Stimulated activated CD8-positive, alpha-beta memory T cell treated with anti-CD3 and anti-CD28 coated beads, Interleukin-4, amount 100 ng/mL, for 24 hours (primary cell): Measurements from ENCODE around the gene CCDC85C.
A peak's percentile ranks its signal among the peaks of the same experiment; 100 is the strongest.

ENCODE experiments used
- DNase-seq: peaks from one replicate; pipeline ENCODE4 v3.0.0-alpha.2; 2020; ENCODE audit warnings: low read depth

CCDC85C gene

DNA sequence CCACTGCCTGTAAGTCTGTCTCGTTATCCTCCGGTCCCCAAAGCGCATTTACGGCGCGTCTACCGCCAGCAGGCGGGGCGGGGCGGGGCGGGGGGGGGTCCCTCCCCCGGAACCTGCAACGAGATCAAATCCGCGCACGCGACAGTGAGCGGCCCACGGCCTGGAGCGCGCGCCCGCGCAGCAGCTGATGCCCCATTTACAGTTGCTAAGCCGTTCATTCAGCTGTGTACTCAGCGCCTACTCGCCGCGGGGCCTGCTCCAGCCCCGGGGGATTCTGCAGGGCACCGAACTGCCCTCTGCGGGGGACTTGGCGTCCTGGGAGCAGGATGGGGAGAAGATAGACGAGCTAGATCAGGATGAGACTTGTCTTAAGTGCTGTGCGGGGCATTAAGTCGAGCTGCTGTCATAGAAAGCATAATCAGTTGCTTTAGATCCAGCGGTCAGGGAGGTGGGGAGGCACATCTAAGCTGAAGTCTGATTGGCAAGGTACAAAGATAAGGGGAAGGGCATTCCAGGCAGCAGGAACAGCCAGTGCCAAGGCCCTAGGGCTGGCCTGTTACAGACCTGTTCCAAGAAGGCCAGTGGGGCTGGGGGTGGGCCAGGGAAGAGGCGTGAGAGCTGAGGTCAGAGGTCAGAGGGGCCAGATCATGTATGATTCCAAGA is 1.4 kb upstream of the CCDC85C start:
- DNase-seq = peak; percentile 66

DNA sequence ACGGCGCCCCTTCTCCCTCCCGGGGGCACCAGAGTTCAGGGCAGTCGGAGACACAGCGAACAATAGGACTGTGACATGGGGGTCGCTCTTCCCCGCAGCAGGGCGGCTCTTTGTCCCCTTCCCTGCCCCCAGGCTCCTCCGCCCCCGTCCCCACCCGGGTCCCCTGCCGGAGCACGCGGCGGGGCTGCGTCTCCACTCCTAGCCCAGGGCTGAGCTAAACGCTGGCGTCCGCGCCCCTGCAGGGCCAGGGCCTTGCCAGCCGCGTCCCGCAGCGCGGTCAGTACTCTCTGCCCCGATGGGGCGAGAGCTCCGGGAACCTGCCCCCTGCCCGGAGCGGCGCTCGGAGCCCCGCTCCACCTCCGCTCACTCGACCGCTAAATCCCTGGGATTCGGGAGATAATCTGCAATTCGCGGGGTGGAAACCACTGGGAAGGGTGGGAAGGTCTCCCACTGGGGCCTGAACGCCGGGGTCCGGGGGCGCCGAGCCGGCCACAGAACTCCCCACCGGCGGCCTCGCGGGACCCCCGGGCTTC is 825 bp upstream of the CCDC85C start:
- DNase-seq = no peak

DNA sequence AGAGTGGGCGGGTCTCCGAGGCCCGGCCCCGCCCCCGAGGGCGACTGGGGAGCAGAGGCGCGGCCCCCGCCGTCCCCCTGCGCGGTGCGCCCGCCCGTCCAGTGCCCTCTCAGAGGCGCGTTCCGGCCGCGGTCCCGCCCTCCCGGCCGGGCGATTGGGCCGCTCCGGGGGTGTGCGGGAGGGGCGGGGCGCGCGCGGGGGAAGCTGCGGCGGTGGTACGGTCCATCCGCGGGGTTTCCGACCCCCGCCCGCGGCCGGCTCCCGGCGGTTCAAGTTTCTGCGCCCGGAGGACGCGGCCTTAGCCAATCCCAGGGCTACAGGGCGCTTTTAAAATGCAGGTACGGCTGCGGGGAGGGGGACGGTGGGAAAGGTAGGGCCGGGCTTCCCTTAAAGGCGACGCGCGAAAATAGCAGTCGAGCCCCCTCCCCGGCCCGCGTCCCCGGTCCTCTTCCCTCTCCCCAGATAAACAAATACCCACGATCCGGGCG is 315 bp upstream of the CCDC85C start:
- peak; percentile 88 for DNase-seq

DNA sequence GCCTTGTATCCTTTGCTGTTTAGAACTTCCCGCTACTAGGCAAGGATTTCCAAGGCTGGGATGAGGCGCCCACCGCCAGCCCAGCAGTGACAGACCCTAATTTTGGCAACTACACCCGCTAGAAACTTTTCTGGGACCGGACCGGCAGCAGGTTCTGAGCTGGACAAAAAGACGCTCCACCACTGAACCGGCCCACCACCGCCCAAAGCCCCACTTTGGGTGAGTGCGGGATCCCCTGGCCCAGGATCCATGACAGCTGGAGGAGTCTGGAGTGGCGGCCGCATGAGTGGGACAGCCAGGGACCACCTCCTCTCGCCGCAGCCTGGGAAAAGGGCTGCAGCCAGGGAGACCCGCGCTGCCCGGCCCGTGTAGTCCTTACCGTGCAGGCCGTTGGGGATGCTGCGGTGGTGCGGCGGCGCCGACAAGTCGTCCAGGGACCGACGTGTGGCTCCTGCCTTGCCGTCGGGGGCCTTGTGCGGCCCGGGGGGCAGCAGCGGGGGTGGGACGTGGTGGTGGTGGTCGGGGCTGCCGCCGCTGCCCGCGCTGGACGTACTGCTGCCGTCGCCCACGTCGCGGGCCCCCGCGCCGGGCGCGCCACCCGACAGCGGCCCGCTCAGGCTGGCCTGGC is 1.1 kb downstream of the CCDC85C start:
- no peak for DNase-seq

DNA sequence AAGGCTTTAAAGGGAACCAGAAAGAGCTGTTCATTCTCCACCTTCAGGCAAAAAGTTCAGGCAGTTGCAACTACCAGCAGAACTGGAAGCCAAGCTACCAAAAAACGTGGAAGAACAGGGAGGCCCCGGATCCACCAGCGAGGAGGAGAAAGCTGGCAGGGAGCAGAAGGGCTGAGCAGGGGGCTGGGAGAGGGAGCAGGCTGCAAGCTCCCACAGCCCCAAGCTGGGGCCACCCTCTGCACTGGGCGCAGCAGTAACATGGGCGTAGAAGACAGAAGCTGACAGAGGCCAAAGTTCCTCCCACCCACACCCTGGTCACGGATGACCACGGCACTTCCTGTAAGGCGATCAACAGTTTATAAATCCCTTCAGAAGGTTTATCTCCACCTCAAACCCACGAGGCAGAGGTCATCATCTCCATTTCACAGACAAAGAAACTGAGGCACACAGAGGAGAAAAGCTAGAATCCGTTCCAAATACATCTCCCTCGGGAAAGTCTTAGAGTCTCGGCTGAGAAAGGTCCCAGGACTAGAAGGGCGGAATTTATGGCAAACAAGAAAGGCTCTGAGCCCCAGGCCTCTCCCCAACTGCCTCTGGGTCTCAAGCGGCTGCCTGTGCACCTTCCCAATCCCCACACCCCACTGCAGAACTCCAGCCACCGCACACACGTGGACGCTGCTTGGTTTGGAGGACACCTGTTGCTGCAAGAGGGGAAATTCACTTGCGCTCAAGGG is 1.8 kb downstream of the CCDC85C start:
- no peak for DNase-seq

DNA sequence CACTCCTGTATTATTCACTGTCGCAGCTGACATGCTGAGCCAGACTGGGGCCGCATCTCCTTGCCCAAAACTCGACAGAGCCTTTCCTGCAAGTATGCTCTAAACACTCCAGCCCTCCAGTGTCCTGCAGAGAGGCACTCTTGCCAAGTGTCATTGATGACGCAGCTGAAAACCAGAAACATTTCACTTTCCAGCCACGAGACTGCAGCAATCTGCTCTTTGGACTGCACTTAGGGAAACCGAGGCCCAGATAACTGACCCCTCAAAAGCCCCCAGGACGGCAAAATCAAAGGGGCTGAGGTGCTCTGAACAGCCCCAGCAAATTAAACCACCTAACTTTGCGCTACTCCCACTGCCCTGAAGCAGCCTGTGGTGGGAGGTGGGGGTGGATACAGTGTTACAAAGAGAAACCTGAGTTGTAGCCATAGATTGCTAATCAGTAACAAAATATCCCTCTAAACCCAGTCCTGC is 2.6 kb downstream of the CCDC85C start:
- DNase-seq = no peak

DNA sequence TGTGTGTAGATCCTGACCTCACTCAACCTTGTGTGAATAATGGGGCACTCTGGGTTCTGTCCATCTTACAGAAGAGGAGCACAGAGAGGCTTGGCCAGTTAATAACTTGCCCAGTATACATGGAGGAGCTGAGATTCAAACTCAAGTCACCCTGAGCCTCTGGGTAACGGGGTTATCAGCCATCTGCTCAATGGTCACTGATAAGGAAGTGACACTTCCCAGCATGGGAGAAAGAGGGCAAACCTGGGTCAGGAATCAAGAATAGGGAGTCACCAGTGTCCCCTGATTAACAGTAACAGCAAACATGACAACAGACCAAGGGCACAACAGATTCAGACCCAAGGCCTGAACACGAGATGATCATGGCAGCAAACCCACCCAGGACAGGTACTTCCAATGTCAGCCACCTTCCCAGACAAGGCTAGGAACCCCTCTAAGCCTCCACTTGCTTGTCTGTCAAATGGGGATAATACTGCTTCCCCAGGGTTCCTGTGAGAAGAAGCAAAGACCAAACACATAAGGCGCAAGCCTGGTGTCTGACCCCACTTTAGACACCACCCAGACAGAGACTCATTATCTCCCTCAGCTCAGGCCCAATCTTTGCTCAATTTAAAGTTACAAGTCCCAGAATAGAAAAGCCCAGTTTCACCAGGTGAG is 3.6 kb downstream of the CCDC85C start:
- no peak for DNase-seq

DNA sequence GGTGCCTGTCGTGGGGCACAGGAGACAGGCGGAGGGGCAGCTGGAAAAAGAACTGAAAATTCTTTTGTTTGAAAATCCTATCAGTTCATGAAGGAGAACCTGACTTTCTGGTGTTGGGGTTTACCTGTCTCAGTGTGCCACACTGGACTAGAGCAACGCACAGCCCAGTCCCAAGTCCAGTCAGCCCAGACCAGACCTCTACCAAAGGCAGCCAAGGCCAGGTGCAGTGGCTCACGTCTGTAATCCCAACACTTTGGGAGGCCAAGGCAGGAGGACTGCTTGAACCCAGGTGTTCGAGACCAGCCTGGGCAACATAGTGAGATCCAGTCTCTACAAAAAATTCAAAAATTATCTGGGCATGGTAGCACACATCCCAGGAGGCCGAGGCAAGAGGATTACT is 4.6 kb downstream of the CCDC85C start:
- no peak for DNase-seq

DNA sequence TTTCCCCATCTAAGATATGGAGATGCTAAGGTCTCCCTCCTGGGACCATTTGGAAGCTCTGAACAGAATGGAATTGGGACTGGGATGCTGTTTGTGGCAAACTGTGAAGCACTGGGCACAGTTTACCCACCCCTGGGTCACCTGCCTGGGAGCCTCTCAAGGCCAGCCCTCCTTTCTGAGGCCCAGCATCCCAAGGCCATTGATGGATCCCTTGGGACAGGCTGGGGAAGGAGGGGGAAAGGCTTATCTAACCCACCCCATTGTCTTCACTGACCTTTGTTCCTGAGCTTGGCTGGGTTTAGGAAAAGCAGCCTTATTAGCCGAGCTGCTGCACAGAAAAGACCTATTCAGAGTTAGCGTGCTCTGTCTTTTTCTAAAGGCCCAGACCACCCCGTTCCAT is 5.2 kb downstream of the CCDC85C start:
- no peak for DNase-seq

DNA sequence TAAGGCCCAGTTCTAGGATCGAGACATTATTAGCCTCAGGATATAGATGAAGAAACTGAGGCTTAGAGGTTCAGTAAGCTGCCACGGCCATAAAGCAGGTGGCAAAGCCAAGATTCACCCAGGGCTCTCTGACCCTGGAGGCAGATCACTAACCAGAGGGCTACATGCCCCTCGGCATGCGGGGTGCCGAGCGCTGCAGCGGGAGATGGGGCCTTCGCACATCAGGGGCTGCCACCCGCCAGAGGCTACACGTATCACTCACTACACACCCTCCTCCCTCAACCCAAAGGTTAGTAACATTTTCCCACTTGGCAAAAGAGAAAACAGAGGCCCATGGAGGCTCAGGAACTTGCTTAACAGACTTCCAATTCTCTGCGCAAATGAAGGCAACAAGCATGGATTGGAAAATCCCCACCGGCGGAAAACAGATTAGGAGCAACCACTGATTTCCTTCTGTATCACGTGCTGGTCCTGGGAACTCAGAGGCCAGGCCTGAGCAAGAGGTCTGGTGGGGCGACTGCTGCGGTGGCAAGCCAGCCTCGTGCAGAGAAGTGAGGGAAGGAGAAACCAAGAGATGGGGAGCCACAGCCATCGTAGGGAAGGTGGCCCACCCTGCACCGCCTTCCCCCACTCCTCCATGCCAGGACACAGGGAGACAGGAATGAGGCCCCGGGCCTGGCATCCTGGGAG is 6.0 kb downstream of the CCDC85C start:
- DNase-seq = no peak

DNA sequence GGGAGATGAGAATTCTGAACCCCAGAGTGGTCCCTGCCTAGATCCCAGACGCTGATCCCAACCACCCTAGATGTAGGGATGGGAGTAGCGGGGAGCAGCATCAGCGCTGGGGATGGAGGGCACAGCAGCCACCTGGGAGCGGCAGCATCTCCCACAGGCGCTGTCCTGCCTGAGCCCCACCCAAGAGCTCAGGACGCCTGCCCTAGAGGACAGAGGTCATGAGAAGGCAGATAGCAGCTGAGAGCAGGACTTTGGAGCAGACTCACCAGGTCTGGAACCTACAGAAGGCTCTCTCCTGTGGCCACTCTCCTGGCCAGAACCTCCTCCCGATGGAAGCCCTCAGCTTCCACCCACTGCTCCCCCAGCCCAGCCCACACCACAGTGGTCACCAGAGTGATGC is 7.2 kb downstream of the CCDC85C start:
- no peak for DNase-seq

DNA sequence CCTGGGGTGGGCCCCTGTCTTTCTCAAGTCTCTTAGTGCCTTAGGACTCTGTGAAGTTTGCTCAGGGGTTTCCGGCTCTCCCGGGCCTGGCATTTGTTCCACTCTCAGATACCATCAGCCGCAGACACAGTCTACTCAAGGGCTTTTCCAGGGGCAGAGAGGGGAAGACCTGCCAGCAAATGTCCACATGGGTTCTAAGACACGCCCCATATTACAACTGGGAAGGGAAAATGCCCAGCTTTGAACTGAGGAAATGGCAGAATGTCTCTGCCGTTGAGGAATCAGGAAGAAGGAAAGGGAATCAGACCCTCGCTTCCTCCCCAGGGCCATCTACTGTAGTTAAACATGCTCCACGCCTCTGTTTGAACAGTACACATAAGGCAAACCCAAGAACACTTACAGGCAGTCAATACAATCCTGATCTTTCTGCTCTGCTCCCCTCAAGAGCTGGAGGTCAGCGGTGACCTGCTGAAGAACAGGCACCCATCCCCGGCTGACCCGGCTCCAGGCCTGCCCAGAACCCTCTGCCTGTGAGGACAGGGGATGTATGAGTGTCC is 7.9 kb downstream of the CCDC85C start:
- no peak for DNase-seq

DNA sequence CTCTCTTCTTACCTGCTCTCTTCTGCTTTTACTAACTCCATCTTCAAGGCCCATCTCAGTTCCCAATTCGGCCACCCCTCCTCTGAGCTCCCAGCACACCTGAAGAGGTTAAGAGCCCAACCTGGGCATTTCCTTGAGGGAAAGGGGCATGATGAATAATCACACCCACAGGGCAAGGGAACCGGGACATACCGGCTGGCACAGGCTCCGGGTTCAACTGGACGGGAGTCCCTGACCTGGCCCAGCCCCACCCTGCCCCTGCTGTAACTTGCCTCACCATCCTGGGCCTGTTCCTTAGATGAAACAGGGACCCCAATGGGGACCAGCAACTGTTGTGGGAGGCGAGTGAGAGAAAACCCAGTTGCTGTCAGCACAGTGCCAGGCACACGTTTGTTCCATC is 8.5 kb downstream of the CCDC85C start:
- no peak for DNase-seq

DNA sequence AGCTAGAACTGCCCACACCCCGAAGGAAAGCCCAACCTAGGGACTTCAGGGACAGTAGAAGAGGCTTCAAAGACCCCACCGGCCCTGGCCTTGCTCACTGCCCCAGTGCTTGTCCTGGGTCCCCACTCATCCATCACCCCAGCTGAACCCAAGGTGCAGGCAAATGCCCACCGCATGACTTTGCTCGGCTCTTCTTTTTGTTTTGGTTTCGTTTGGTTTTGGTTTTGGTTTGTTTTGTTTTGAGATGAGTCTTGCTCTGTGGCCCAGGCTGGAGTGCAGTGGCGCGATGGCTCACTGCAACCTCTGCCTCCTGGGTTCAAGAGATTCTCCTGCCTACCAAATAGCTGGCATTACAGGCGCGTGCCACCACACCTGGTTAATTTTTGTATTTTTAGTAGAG is 9.0 kb downstream of the CCDC85C start:
- DNase-seq = no peak

DNA sequence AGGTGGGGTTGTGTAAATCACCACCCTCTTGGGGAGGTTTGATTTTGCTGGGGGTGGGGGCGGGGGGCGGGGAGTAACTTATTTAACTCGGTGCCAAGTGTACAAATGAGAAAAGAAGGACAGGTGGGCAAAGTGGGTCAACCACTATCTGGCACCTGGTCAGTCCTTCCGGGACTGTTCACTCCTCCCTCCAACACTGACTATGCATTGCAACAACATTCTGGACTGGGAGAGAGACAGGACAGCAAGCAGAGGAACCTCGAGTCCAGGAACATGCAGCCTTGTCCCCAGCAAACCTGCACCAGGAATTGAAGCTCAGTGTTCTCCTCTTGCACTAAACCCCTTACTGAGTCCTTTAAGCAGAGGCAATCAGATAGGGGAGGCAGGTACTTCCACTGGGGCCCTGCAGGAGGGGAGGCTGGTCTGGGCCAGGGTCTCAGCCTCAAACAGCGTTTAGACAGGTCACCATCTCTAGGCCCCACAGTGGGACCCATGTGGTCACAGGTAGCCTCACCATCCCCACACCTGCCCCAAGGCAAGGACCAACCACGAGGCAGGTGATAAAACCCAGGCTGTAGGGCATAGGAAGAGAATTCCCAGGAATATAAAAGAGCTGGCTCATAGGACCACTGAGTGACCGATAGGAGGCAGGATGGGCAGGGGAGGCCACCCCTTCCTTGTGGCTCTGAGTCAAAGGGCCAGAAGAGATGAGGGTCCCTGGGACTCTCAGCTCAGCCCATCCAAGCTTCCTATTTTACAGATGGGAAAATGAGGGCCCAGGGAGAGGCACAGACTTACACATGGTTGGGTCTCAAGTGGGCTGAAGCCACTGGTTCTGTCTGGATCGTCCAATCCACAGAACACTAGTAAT is 9.8 kb downstream of the CCDC85C start:
- no peak for DNase-seq

DNA sequence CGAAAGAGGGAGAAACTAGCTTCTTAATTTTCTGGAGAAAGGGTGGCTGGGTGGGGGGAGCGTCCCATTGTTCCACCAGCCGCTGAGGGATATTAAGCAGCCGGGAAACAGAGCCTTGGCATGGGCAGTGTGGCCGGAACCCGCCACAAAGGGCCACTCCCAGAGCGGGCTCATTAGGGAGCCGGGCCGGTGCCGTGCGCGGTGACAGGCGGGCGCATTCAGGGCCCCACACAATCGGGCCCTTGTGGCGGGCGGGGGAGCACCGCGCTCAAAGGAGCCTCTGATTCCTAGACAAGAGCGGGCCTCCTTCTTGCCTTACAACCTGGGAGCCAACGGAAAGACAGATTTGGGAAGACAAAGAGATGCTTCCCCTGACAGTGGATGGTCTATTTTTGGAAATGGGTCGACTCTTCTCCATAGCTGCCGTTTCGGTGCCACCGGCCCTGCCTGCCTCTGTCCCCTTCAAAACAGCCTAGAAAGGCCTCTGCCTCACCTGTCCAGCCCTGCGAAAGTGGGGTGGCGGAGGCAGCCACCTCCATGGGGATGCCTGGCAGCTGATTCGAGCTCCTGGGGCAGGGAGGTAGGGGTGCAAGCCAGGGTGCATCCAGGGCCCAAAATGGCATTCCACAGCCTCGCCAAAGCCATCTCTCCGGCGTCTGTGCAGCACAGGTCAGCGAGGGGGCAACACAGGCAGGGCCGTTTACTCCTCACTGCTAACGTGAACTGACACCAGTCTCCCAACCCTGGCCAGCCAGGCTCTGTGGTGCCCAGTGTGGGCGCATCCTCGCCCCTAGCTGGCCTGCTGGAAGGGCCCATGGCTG is 10.9 kb downstream of the CCDC85C start:
- no peak for DNase-seq

DNA sequence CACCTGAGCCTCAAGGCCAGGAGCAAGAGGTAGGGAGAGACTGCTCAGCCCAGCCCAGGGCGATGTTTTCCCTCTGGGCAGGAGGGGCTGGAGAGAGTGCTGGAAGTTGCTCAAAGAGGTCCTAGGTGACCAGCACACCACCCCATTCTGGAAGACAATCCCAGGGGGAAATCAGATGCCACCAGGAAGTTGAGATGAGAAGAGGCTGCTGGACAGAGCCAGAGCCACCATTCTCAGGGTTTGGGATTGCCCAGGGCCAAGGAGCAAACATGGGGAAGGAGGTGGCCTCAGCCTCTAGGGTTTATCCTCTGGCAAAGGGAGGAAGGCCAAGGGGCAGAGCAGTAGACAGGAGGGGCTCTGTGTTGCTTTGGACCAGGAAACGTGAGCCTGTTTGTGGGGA is 11.6 kb downstream of the CCDC85C start:
- no peak for DNase-seq

DNA sequence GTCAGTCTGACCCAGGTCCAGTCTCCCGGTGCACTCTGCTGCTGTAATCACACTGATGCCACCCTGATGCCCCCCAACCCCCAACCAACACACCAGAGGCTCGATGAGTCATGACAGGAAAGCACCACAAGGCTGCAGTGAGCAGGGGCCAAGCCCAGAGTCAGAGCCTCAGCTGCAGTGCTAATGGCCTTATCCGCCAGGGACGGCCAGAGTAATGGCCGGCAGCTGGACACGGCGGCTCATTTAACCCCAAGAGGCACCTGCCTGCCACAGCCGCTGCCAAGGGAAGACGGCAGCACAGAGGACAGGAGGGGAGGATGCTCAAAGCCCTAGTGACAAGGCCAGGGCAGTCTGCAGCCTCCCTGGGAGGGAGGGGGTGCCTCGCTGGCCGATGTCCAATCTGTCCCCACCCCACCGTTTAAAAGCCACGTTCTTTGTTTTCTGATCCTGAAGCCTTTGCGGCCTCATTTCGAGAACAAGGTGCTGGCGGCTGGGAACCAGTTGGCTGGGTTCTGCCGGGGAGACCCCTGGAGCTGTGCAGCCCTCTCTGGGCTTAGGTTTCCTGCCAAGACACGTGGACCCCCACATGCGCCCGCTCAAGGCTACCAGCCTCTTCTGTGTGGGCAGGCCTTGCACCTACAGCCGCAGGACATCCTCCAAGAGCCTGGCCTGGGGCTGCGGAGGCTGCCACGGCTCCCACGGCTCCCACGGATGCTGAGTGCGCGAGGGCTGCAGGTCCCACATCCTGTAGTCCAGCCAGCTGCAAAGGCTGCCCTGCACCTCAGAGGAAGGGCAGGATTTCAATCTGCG is 13.1 kb downstream of the CCDC85C start:
- DNase-seq = no peak
